ENCODE results near the gene SMAD7. TPM values are rescaled to one million over a fixed set of nuclear protein-coding genes. Genes with fewer than 3 reads are reported as not detected.

Gene SMAD7
- total RNA-seq, 1 donor from 2014 or later = 3.7 TPM

- ATAC-seq = no peak
Observed at GRCh38 chr18:48959921-48960920, 9.5 kb upstream of the SMAD7 start.

GRCh38 chr18:48959551-48959920, 8.8 kb upstream of the SMAD7 start:
- ATAC-seq = no peak

GRCh38 chr18:48958951-48959350, 8.2 kb upstream of the SMAD7 start:
- no peak for ATAC-seq

GRCh38 chr18:48957616-48958015, 6.9 kb upstream of the SMAD7 start:
- no peak for ATAC-seq

GRCh38 chr18:48957136-48957535, 6.4 kb upstream of the SMAD7 start:
- ATAC-seq = peak; percentile 19

- ATAC-seq = no peak
Observed at GRCh38 chr18:48956356-48956755, 5.6 kb upstream of the SMAD7 start.

GRCh38 chr18:48955830-48956261, 5.1 kb upstream of the SMAD7 start:
- peak; percentile 2 for ATAC-seq

- peak; percentile 72 for ATAC-seq
Observed at GRCh38 chr18:48954886-48955819, 4.4 kb upstream of the SMAD7 start.

GRCh38 chr18:48953104-48953706, 2.4 kb upstream of the SMAD7 start:
- no peak for ATAC-seq

GRCh38 chr18:48952287-48953103, 1.7 kb upstream of the SMAD7 start:
- peak; percentile 49 for ATAC-seq

- ATAC-seq = peak; percentile 75
Observed at GRCh38 chr18:48951448-48952286, 902 bp upstream of the SMAD7 start.

- ATAC-seq = peak; percentile 11
Observed at GRCh38 chr18:48949606-48950535, 894 bp downstream of the SMAD7 start.

- no peak for ATAC-seq
Observed at GRCh38 chr18:48949050-48949605, 1.6 kb downstream of the SMAD7 start.

- ATAC-seq = no peak
Observed at GRCh38 chr18:48948112-48949049, 2.4 kb downstream of the SMAD7 start.

- no peak for ATAC-seq
Observed at GRCh38 chr18:48947560-48947959, 3.2 kb downstream of the SMAD7 start.

- no peak for ATAC-seq
Observed at GRCh38 chr18:48947092-48947491, 3.7 kb downstream of the SMAD7 start.

GRCh38 chr18:48946329-48946835, 4.4 kb downstream of the SMAD7 start:
- no peak for ATAC-seq

- ATAC-seq = no peak
Observed at GRCh38 chr18:48945953-48946217, 4.9 kb downstream of the SMAD7 start.
